MCF 10A (cell line): ENCODE data around the gene SPDYE2B. TPM values are rescaled to one million over a fixed set of nuclear protein-coding genes. Genes with fewer than 3 reads are reported as not detected.
"Not testable (repeated sequence)": the region's sequence is repeated elsewhere in the genome, so short reads cannot be mapped to it uniquely, and the experiment has no call there.

Experiments used
- BruUV-seq: library from RNA; stranded (reverse); fragments of 400-500 nt; replicated peaks from 2 replicates; lab custom pipeline; 2021; lab: Mats Ljungman, UMichigan
- CTCF ChIA-PET: fragments of 300-600 bp; sonication (Branson Sonifier 250); formaldehyde crosslinking; extraction: SDS; loops from one replicate; lab custom pipeline; 2021; ENCODE audit warnings: antibody characterized with exemption, inconsistent platforms; lab: Yijun Ruan, JAX
- POLR2A ChIA-PET: fragments of 300-600, 350-650 bp; sonication (Branson Sonifier 250); formaldehyde crosslinking; extraction: SDS; loops from one replicate; lab custom pipeline; 2020; ENCODE audit warnings: antibody characterized with exemption, inconsistent platforms; lab: Yijun Ruan, JAX
- DNase-seq: peaks from one replicate; pipeline ENCODE4 v3.0.0-alpha.2; 2018; ENCODE audit not compliant: unreplicated experiment
- H3K27ac Mint-ChIP-seq: one replicate; pipeline ENCODE4 v1.8.0; 2022; ENCODE audit warnings: mild to moderate bottlenecking, low read depth, mixed read lengths; ENCODE audit not compliant: unreplicated experiment
- H3K27me3 Mint-ChIP-seq: one replicate; pipeline ENCODE4 v1.8.0; 2022; ENCODE audit warnings: mixed read lengths; ENCODE audit not compliant: insufficient read depth, unreplicated experiment
- H3K36me3 Mint-ChIP-seq: one replicate; pipeline ENCODE4 v1.8.0; 2022; ENCODE audit warnings: mild to moderate bottlenecking, moderate library complexity, mixed read lengths; ENCODE audit not compliant: insufficient read depth, unreplicated experiment
- H3K4me1 Mint-ChIP-seq: one replicate; pipeline ENCODE4 v1.8.0; 2022; ENCODE audit warnings: mixed read lengths; ENCODE audit not compliant: insufficient read depth, unreplicated experiment
- H3K4me3 Mint-ChIP-seq: one replicate; pipeline ENCODE4 v1.8.0; 2022; ENCODE audit warnings: mild to moderate bottlenecking, moderate library complexity, mixed read lengths; ENCODE audit not compliant: unreplicated experiment
- H3K9me3 Mint-ChIP-seq: one replicate; pipeline ENCODE4 v1.8.0; 2022; ENCODE audit warnings: mixed read lengths; ENCODE audit not compliant: unreplicated experiment
- intact Hi-C: fragments of 100-400 bp; cut with micrococcal nuclease; formaldehyde crosslinking; loops from 2 replicates; pipeline ENCODE4 v1.14.1; 2022
- total RNA-seq: library from RNA; stranded (reverse); gene quantifications from 2 replicates; pipeline ENCODE4 v1.2.3, GENCODE V29; 2022

SPDYE2B gene
- total RNA-seq, 1 experiment from 2014 or later = not detected

DNA sequence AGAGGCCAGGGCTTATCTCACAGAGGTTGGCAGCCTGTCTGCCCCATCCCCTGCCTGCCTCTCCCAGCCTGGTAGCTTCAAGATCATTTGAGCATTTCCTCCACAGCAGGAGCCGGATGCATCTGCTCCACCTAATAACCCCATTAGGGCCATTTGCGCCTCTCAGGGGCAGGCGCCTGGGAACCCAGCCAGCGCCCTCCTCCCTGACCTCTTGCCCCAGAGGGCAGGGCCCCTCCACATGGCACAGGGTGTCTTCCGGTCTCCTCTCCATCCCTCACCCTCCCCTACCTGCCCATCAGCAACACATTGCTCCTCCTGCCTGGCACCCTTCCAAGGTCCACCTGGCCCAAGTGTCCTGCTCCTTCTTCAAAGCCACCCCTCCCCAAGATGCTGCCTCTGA lies 14.8 kb upstream of the SPDYE2B start:
- H3K27ac Mint-ChIP-seq, DNase-seq, H3K4me3 Mint-ChIP-seq, POLR2A ChIA-PET, H3K36me3 Mint-ChIP-seq, H3K27me3 Mint-ChIP-seq, CTCF ChIA-PET, BruUV-seq, H3K9me3 Mint-ChIP-seq, H3K4me1 Mint-ChIP-seq, intact Hi-C loops: not testable (repeated sequence)

- POLR2A ChIA-PET, H3K36me3 Mint-ChIP-seq, DNase-seq, BruUV-seq, H3K9me3 Mint-ChIP-seq, H3K4me3 Mint-ChIP-seq, CTCF ChIA-PET, H3K4me1 Mint-ChIP-seq, H3K27me3 Mint-ChIP-seq, H3K27ac Mint-ChIP-seq, intact Hi-C loops: not testable (repeated sequence)
Measured at GRCh38 chr7:102636956-102637355, 13.2 kb upstream of the SPDYE2B start.

DNA sequence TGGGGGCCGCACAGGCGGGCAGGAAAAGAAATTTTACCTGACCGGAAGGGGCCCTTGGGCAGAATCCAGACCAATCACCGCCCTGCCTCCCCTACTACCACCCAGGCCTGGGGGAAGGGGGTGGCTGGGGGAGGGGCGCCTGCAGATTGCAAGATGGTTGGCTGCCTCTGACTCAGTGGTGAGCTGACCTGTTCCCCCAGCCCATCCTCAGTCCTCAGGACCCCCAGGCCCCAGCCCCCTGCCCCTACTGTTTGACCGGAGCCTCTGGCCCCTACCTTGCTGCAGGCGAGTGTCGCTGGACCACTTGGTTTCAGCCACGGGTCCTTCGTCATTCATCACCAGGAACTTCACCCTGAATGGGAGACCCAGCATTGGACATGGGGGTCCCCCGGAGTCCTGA lies 11.3 kb upstream of the SPDYE2B start:
- POLR2A ChIA-PET, H3K36me3 Mint-ChIP-seq, H3K9me3 Mint-ChIP-seq, H3K27ac Mint-ChIP-seq, intact Hi-C loops, H3K4me3 Mint-ChIP-seq, BruUV-seq, H3K27me3 Mint-ChIP-seq, DNase-seq, CTCF ChIA-PET, H3K4me1 Mint-ChIP-seq: not testable (repeated sequence)

GRCh38 chr7:102642691-102643090 lies 7.4 kb upstream of the SPDYE2B start, which contains the start of gene UPK3BL1:
TSS of gene UPK3BL1 (minus strand) at chr7:102642791. CDS start at chr7:102642741, 50 bp downstream.
- H3K4me3 Mint-ChIP-seq, POLR2A ChIA-PET, DNase-seq, H3K36me3 Mint-ChIP-seq, BruUV-seq, H3K27me3 Mint-ChIP-seq, H3K27ac Mint-ChIP-seq, intact Hi-C loops, H3K4me1 Mint-ChIP-seq, CTCF ChIA-PET, H3K9me3 Mint-ChIP-seq: not testable (repeated sequence)

- DNase-seq, POLR2A ChIA-PET, H3K27me3 Mint-ChIP-seq, BruUV-seq, CTCF ChIA-PET, H3K9me3 Mint-ChIP-seq, H3K4me1 Mint-ChIP-seq, H3K36me3 Mint-ChIP-seq, H3K27ac Mint-ChIP-seq, intact Hi-C loops, H3K4me3 Mint-ChIP-seq: not testable (repeated sequence)
Measured at GRCh38 chr7:102643404-102643803, 6.7 kb upstream of the SPDYE2B start.

- H3K9me3 Mint-ChIP-seq, DNase-seq, intact Hi-C loops, H3K36me3 Mint-ChIP-seq, H3K27ac Mint-ChIP-seq, POLR2A ChIA-PET, H3K4me3 Mint-ChIP-seq, H3K4me1 Mint-ChIP-seq, CTCF ChIA-PET, BruUV-seq, H3K27me3 Mint-ChIP-seq: not testable (repeated sequence)
Measured at GRCh38 chr7:102647813-102648212, 2.3 kb upstream of the SPDYE2B start.

GRCh38 chr7:102664765-102665164 lies 14.6 kb downstream of the SPDYE2B start:
- H3K27me3 Mint-ChIP-seq, BruUV-seq, H3K4me1 Mint-ChIP-seq, CTCF ChIA-PET, H3K4me3 Mint-ChIP-seq, POLR2A ChIA-PET, H3K36me3 Mint-ChIP-seq, H3K9me3 Mint-ChIP-seq, DNase-seq, H3K27ac Mint-ChIP-seq, intact Hi-C loops: not testable (repeated sequence)

DNA sequence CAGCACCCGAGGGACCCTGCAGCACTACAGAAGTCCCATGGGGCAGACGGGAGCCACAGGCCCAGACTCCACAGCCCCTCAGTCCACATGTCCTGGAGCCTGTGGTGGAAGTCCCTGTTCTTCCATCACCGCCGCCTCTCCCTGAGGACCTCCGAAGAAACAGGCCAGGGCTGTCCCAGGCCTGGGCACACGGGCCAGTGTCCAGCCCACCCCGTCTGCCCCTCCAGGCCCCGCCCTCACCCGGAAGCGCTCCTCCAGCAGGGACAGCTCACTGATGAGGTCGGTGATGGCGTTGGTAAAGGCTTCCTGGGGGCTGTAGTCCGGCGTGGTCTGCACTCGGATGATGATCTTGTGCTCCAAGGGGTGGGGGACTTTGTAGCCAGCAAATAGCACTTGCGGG lies 16.7 kb downstream of the SPDYE2B start:
- BruUV-seq, H3K36me3 Mint-ChIP-seq, H3K4me3 Mint-ChIP-seq, H3K27ac Mint-ChIP-seq, POLR2A ChIA-PET, H3K4me1 Mint-ChIP-seq, intact Hi-C loops, DNase-seq, CTCF ChIA-PET, H3K27me3 Mint-ChIP-seq, H3K9me3 Mint-ChIP-seq: not testable (repeated sequence)

DNA sequence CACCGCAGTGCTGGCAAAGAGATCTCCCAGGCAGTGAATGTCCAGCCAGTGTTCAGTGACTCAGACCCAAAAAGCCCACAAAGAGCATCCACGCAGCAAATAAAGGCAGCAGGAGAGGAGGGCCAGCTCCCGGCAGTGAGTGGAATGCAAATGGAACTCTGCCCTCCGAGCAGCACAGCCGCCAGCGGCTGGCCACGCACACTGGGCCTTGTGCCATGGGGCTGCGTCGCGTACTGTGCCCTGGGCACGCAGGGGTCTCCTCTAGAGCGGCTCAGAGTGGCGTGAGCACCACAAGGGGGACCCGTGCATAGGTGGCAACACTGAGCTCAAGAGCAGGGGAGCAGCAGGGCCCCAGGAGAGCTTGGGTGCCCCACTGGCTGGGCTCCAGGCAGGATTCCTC lies 17.4 kb downstream of the SPDYE2B start:
- H3K4me3 Mint-ChIP-seq, H3K27me3 Mint-ChIP-seq, intact Hi-C loops, CTCF ChIA-PET, POLR2A ChIA-PET, DNase-seq, H3K4me1 Mint-ChIP-seq, H3K27ac Mint-ChIP-seq, H3K9me3 Mint-ChIP-seq, H3K36me3 Mint-ChIP-seq, BruUV-seq: not testable (repeated sequence)
